ENCODE results near the gene PLPP2.

The PLPP2 gene

GRCh38 chr19:275958-276646 is 15.1 kb downstream of the PLPP2 start:
- no peaks in the 10 kb centered on the region for H3K9me3 ChIP-seq (ENCODE audit: insufficient read depth, low read depth, low read length)
- peaks cover 0 to under 1% of the 10 kb centered on the region in 2 experiments for H3K36me3 ChIP-seq (ENCODE audit: control insufficient read depth in 1 of 2, insufficient read depth in 2 of 2, low read length in 2 of 2)
- no peak overlapping the region for H3K27ac ChIP-seq (ENCODE audit: low read depth, low read length)
- peak; percentile 88 to 90 for DNase-seq
- H3K27me3 ChIP-seq (ENCODE audit: insufficient read depth, low read length), result no peaks in the 10 kb centered on the region
- no peak overlapping the region for H4K12ac ChIP-seq (ENCODE audit: low read depth, low read length)
- H3K79me1 ChIP-seq (ENCODE audit: low read length), result no peaks in the 10 kb centered on the region
- H2BK120ac ChIP-seq (ENCODE audit: insufficient read depth, low read length, poor library complexity), result no peak overlapping the region
- H3K4ac ChIP-seq (ENCODE audit: low read depth, low read length), result no peak overlapping the region
- H4K91ac ChIP-seq (ENCODE audit: low read depth, low read length), result no peak overlapping the region
- H4K8ac ChIP-seq (ENCODE audit: low read depth, low read length), result no peak overlapping the region
- H2BK5ac ChIP-seq (ENCODE audit: low read depth, low read length, poor library complexity), result no peak overlapping the region
- H2AK5ac ChIP-seq (ENCODE audit: low read length), result no peak overlapping the region
- no peak overlapping the region for H3K23ac ChIP-seq (ENCODE audit: low read length)
- H3K18ac ChIP-seq (ENCODE audit: low read length), result no peak overlapping the region
- H2BK12ac ChIP-seq (ENCODE audit: low read length), result no peak overlapping the region
- no peak overlapping the region for H3K4me2 ChIP-seq (ENCODE audit: low read length)
- no peak overlapping the region for H3K14ac ChIP-seq (ENCODE audit: low read length)
- no peak overlapping the region for H3K9ac ChIP-seq (ENCODE audit: low read length)
- H3K4me1 ChIP-seq (ENCODE audit: control insufficient read depth in 1 of 2, insufficient read depth in 2 of 2, low read length in 2 of 2), result peaks cover 0 to 2% of the 10 kb centered on the region in 2 experiments
- H3K79me2 ChIP-seq (ENCODE audit: control insufficient read depth, insufficient read depth, low read length, poor library complexity), result no peaks in the 10 kb centered on the region
- no CpG with 5 or more reads among the region's 19 CpGs for WGBS (ENCODE audit: extremely low coverage, insufficient coverage, insufficient read length)
- no peak overlapping the region for H2AFZ ChIP-seq (ENCODE audit: insufficient read depth, low read length, poor library complexity)
- no peak overlapping the region for H3K4me3 ChIP-seq (ENCODE audit: low read depth, low read length)

GRCh38 chr19:275000-275399 is 16.2 kb downstream of the PLPP2 start:
- no peak overlapping the region for H2BK12ac ChIP-seq (ENCODE audit: low read length)
- no peaks in the 10 kb centered on the region for H3K27me3 ChIP-seq (ENCODE audit: insufficient read depth, low read length)
- H3K4me2 ChIP-seq (ENCODE audit: low read length), result no peak overlapping the region
- no peaks in the 10 kb centered on the region for H3K9me3 ChIP-seq (ENCODE audit: insufficient read depth, low read depth, low read length)
- peak; percentile 51 to 59 for DNase-seq
- no CpG with 5 or more reads among the region's 9 CpGs for WGBS (ENCODE audit: extremely low coverage, insufficient coverage, insufficient read length)
- no peak overlapping the region for H3K18ac ChIP-seq (ENCODE audit: low read length)
- no peak overlapping the region for H2BK120ac ChIP-seq (ENCODE audit: insufficient read depth, low read length, poor library complexity)
- H3K79me1 ChIP-seq (ENCODE audit: low read length), result no peaks in the 10 kb centered on the region
- no peak overlapping the region for H2AK5ac ChIP-seq (ENCODE audit: low read length)
- no peak overlapping the region for H2AFZ ChIP-seq (ENCODE audit: insufficient read depth, low read length, poor library complexity)
- H4K91ac ChIP-seq (ENCODE audit: low read depth, low read length), result no peak overlapping the region
- H3K36me3 ChIP-seq (ENCODE audit: control insufficient read depth in 1 of 2, insufficient read depth in 2 of 2, low read length in 2 of 2), result no peaks in the 10 kb centered on the region
- no peaks in the 10 kb centered on the region for H3K79me2 ChIP-seq (ENCODE audit: control insufficient read depth, insufficient read depth, low read length, poor library complexity)
- no peak overlapping the region for H3K4ac ChIP-seq (ENCODE audit: low read depth, low read length)
- H3K4me3 ChIP-seq (ENCODE audit: low read depth, low read length), result no peak overlapping the region
- H3K14ac ChIP-seq (ENCODE audit: low read length), result no peak overlapping the region
- H3K23ac ChIP-seq (ENCODE audit: low read length), result no peak overlapping the region
- H3K9ac ChIP-seq (ENCODE audit: low read length), result no peak overlapping the region
- no peaks in the 10 kb centered on the region for H3K4me1 ChIP-seq (ENCODE audit: control insufficient read depth in 1 of 2, insufficient read depth in 2 of 2, low read length in 2 of 2)
- no peak overlapping the region for H2BK5ac ChIP-seq (ENCODE audit: low read depth, low read length, poor library complexity)
- no peak overlapping the region for H4K12ac ChIP-seq (ENCODE audit: low read depth, low read length)
- H3K27ac ChIP-seq (ENCODE audit: low read depth, low read length), result no peak overlapping the region
- no peak overlapping the region for H4K8ac ChIP-seq (ENCODE audit: low read depth, low read length)

DNA sequence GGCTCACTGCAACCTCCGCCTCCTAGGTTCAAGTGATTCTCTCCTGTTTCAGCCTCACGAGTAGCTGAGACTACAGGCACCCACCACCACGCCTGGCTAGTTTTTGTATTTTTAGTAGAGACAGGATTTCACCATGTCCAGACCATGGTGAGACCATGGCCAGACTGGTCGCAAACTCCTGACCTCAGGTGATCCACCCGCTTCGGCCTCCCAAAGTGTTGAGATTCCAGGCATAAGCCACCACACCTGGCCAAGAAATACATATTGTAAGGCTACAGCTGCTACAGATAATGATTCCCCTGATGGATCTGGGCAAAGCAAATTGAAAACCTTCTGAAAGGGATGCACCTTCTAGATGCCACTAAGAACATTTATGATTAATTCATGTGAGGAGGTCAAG is 17.8 kb downstream of the PLPP2 start:
- Histone ChIP-seq H3K27me3 (ENCODE audit: insufficient read depth, low read length) (no peaks in the 10 kb centered on the region), H2AK5ac (ENCODE audit: low read length) (no peak overlapping the region), H3K4me2 (ENCODE audit: low read length) (no peak overlapping the region), H3K4ac (ENCODE audit: low read depth, low read length) (no peak overlapping the region), H3K36me3 (ENCODE audit: control insufficient read depth in 1 of 2, insufficient read depth in 2 of 2, low read length in 2 of 2) (no peaks in the 10 kb centered on the region), H3K14ac (ENCODE audit: low read length) (no peak overlapping the region), H2BK5ac (ENCODE audit: low read depth, low read length, poor library complexity) (no peak overlapping the region), H3K4me1 (ENCODE audit: control insufficient read depth in 1 of 2, insufficient read depth in 2 of 2, low read length in 2 of 2) (no peaks in the 10 kb centered on the region), H3K18ac (ENCODE audit: low read length) (no peak overlapping the region), H4K8ac (ENCODE audit: low read depth, low read length) (no peak overlapping the region), H3K27ac (ENCODE audit: low read depth, low read length) (no peak overlapping the region), H2AFZ (ENCODE audit: insufficient read depth, low read length, poor library complexity) (no peak overlapping the region), H3K9me3 (ENCODE audit: insufficient read depth, low read depth, low read length) (no peaks in the 10 kb centered on the region), H3K23ac (ENCODE audit: low read length) (no peak overlapping the region), H4K12ac (ENCODE audit: low read depth, low read length) (no peak overlapping the region), H2BK12ac (ENCODE audit: low read length) (no peak overlapping the region), H2BK120ac (ENCODE audit: insufficient read depth, low read length, poor library complexity) (no peak overlapping the region), H3K4me3 (ENCODE audit: low read depth, low read length) (no peak overlapping the region), H3K79me2 (ENCODE audit: control insufficient read depth, insufficient read depth, low read length, poor library complexity) (no peaks in the 10 kb centered on the region), H4K91ac (ENCODE audit: low read depth, low read length) (no peak overlapping the region), H3K9ac (ENCODE audit: low read length) (no peak overlapping the region), H3K79me1 (ENCODE audit: low read length) (no peaks in the 10 kb centered on the region)
- no CpG with 5 or more reads among the region's 6 CpGs for WGBS (ENCODE audit: extremely low coverage, insufficient coverage, insufficient read length)
- peak; percentile 65 to 75 for DNase-seq

- Histone ChIP-seq H3K14ac (ENCODE audit: low read length) (no peak overlapping the region), H2BK120ac (ENCODE audit: insufficient read depth, low read length, poor library complexity) (no peak overlapping the region), H3K36me3 (ENCODE audit: control insufficient read depth in 1 of 2, insufficient read depth in 2 of 2, low read length in 2 of 2) (no peaks in the 10 kb centered on the region), H3K4ac (ENCODE audit: low read depth, low read length) (no peak overlapping the region), H4K12ac (ENCODE audit: low read depth, low read length) (no peak overlapping the region), H3K9me3 (ENCODE audit: insufficient read depth, low read depth, low read length) (no peaks in the 10 kb centered on the region), H4K91ac (ENCODE audit: low read depth, low read length) (no peak overlapping the region), H3K79me2 (ENCODE audit: control insufficient read depth, insufficient read depth, low read length, poor library complexity) (no peaks in the 10 kb centered on the region), H3K9ac (ENCODE audit: low read length) (no peak overlapping the region), H3K4me1 (ENCODE audit: control insufficient read depth in 1 of 2, insufficient read depth in 2 of 2, low read length in 2 of 2) (no peaks in the 10 kb centered on the region), H3K4me2 (ENCODE audit: low read length) (no peak overlapping the region), H3K79me1 (ENCODE audit: low read length) (no peaks in the 10 kb centered on the region), H3K18ac (ENCODE audit: low read length) (no peak overlapping the region), H3K27me3 (ENCODE audit: insufficient read depth, low read length) (no peaks in the 10 kb centered on the region), H3K4me3 (ENCODE audit: low read depth, low read length) (no peak overlapping the region), H2AFZ (ENCODE audit: insufficient read depth, low read length, poor library complexity) (no peak overlapping the region), H3K27ac (ENCODE audit: low read depth, low read length) (no peak overlapping the region), H2BK12ac (ENCODE audit: low read length) (no peak overlapping the region), H2BK5ac (ENCODE audit: low read depth, low read length, poor library complexity) (no peak overlapping the region), H4K8ac (ENCODE audit: low read depth, low read length) (no peak overlapping the region), H2AK5ac (ENCODE audit: low read length) (no peak overlapping the region), H3K23ac (ENCODE audit: low read length) (no peak overlapping the region)
- no CpG with 5 or more reads among the region's 6 CpGs for WGBS (ENCODE audit: extremely low coverage, insufficient coverage, insufficient read length)
- DNase-seq, result no peak
Measured at GRCh38 chr19:271856-272255, 19.3 kb downstream of the PLPP2 start.
